ENCODE measurements around the gene CD55. TPM values are rescaled to one million over a fixed set of nuclear protein-coding genes. Genes with fewer than 3 reads are reported as not detected.

Gene CD55
- total RNA-seq, 1 donor from 2014 or later: 28.6 TPM

DNA sequence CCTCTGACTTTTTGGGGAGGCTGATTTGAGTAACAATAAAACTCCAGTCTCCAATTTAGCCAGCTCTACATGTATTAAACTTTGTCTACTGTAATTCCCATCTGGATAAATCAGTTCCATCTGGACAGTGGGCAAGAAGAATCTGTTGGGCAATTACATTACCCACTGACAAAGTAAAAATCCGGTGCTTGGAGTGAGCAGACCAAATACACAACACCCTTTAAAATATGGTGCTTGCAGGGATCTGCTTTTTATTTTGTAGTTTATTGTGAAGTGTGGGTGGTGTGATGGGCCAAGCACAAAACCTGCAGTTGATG lies 8.9 kb upstream of the CD55 start:
- TF ChIP-seq, protein P1, sequence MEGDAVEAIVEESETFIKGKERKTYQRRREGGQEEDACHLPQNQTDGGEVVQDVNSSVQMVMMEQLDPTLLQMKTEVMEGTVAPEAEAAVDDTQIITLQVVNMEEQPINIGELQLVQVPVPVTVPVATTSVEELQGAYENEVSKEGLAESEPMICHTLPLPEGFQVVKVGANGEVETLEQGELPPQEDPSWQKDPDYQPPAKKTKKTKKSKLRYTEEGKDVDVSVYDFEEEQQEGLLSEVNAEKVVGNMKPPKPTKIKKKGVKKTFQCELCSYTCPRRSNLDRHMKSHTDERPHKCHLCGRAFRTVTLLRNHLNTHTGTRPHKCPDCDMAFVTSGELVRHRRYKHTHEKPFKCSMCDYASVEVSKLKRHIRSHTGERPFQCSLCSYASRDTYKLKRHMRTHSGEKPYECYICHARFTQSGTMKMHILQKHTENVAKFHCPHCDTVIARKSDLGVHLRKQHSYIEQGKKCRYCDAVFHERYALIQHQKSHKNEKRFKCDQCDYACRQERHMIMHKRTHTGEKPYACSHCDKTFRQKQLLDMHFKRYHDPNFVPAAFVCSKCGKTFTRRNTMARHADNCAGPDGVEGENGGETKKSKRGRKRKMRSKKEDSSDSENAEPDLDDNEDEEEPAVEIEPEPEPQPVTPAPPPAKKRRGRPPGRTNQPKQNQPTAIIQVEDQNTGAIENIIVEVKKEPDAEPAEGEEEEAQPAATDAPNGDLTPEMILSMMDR (conservative IDR thresholded peaks at IDR 0.05; ENCODE audit: low read depth, low read length): no peak
- no peak for DNase-seq (ENCODE audit: low read depth)
- no peak overlapping the region for H3K4me3 ChIP-seq (ENCODE audit: low read depth, low read length)

DNA sequence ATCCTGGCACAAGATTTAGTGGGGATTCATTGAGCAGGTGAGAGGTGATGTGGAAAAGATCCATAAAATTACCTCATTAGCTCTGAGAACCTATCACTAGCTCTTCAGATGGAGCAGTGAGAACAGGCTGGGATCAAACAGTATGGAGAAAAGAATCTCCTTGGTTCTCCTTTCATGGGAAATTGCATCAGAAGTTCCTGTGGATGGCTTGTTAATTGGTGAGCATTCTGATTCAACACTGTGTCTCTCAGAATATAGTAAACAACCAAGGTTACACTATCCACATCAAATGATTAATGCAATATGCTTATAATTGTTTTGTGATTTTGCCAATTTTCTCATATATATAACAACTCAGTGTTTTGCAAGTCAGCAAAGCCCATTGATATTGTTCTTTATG lies 8.3 kb upstream of the CD55 start:
- TF ChIP-seq, protein P1 (conservative IDR thresholded peaks at IDR 0.05; ENCODE audit: low read depth, low read length): no peak
- no peak for DNase-seq (ENCODE audit: low read depth)

DNA sequence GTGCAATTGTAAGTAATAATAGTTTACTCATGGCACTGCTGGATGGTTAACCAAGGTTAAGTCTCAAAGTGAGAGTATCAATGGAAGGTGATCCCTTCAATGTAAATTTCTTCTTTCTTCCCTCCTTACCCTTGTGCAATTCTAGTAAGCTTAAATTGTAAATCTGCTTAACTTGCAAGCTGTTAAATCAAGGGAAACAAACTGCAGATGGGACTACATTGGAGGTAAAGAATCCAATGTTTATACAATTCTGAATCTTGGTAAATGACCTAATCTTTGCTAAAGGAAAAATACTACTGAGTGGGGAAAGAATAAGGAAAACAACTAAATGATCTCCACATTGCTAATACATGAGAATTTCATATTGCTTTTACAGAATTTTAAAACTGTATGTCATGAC lies 6.7 kb upstream of the CD55 start:
- TF ChIP-seq, protein P1 (conservative IDR thresholded peaks at IDR 0.05; ENCODE audit: low read depth, low read length): no peak
- no peak for DNase-seq (ENCODE audit: low read depth)
- H3K4me3 ChIP-seq (ENCODE audit: low read depth, low read length): no peak overlapping the region

More for the DNA sequence above, 8.3 kb upstream of the CD55 start:
- no peak overlapping the region for H3K4me3 ChIP-seq (ENCODE audit: low read depth, low read length)

DNA sequence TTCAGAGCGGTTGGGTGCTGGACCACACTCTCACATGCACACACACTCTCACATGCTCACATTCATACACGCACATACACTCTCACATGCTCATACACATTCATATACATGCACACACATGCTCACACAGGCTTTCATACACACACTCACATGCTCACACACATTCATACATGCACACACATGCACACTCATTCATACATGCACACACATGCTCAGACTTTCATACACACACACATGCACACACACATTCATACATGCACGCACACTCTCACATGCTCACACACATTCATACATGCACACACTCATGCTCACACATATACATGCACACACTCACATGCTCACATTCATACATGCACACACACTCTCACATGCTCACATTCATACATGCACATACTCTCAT lies 6.0 kb upstream of the CD55 start:
- DNase-seq (ENCODE audit: low read depth): no peak
- TF ChIP-seq, protein P1 (conservative IDR thresholded peaks at IDR 0.05; ENCODE audit: low read depth, low read length): no peak

DNA sequence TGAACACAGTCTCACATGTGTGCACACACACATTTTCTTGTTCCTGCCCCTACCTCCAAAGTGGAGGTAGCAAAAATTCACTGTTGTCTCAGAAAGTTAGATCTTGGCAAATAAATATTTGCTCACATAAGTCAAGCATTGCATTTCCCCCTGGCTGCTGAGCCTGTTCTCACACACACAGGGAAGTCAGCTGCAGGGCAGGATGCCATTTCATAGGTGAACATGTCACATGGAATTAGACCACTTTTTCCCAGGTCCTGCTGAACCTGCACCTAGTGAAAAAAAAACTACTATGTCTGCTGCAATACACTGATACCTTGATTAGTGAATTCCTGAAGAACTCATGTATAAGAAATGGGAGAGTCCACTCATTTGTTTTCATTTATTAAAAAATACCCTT lies 5.3 kb upstream of the CD55 start:
- TF ChIP-seq, protein P1 (conservative IDR thresholded peaks at IDR 0.05; ENCODE audit: low read depth, low read length): no peak
- H3K4me3 ChIP-seq (ENCODE audit: low read depth, low read length): no peak overlapping the region
- DNase-seq (ENCODE audit: low read depth): no peak

More for the DNA sequence above, 6.0 kb upstream of the CD55 start:
- H3K4me3 ChIP-seq (ENCODE audit: low read depth, low read length): no peak overlapping the region

DNA sequence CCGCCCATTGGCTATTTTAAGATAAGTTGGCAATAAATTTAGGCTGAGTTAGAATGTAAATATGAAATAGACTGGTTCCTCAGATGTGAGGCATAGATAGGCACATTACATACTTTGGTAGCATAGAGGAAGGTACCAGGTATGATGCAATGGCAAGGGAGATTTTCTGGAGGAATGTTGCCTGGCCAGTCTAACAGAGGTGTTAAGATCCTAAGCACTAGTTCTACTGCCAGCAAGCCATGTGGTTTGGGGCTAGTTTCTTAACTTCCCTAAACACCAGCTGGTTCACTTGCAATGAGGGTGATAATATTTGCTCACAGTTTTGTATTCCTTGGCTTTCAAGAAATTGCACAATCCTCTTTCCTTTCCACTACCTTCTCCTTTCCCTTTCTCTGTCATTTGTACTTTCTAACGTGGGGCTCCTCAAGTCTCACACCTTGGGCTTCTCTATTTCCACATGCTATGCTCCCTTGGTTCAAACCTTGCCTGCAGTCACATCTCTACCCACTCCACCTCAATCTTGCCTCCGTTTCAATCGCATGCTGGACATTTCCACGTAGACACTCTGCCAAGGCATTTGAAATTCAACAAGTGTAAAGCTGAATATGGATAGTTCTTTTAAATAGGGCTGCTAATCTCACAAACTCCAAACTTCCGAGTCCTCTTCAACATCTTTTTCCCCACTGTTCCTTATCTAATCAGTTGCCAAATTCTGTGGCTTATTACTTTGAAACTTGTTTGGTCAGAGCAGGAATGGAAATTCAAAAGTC lies 4.7 kb upstream of the CD55 start:
- no peak for DNase-seq (ENCODE audit: low read depth)

More for the DNA sequence above, 4.7 kb upstream of the CD55 start:
- no peak overlapping the region for H3K4me3 ChIP-seq (ENCODE audit: low read depth, low read length)
- TF ChIP-seq, protein P1 (conservative IDR thresholded peaks at IDR 0.05; ENCODE audit: low read depth, low read length): no peak
